WI38 (cell line): ENCODE results near the gene DYDC1.
"Not testable (repeated sequence)": the region's sequence is repeated elsewhere in the genome, so short reads cannot be mapped to it uniquely, and the experiment has no call there.

Source experiments
- H3K4me3 ChIP-seq: 2 replicates; pipeline ENCODE4 v1.5.1; 2011; ENCODE audit warnings: low read depth, mild to moderate bottlenecking, control low read depth, low read length
- TF ChIP-seq, protein P1 (sequence below): IDR thresholded peaks from 2 replicates; pipeline ENCODE4 v1.5.1; 2012; ENCODE audit warnings: low read depth, mild to moderate bottlenecking, control low read depth, low read length

DYDC1 gene

GRCh38 chr10:80313523-80313922, 43.0 kb downstream of the DYDC1 start:
- H3K4me3 ChIP-seq, result no peak overlapping the region
- TF ChIP-seq, protein P1, sequence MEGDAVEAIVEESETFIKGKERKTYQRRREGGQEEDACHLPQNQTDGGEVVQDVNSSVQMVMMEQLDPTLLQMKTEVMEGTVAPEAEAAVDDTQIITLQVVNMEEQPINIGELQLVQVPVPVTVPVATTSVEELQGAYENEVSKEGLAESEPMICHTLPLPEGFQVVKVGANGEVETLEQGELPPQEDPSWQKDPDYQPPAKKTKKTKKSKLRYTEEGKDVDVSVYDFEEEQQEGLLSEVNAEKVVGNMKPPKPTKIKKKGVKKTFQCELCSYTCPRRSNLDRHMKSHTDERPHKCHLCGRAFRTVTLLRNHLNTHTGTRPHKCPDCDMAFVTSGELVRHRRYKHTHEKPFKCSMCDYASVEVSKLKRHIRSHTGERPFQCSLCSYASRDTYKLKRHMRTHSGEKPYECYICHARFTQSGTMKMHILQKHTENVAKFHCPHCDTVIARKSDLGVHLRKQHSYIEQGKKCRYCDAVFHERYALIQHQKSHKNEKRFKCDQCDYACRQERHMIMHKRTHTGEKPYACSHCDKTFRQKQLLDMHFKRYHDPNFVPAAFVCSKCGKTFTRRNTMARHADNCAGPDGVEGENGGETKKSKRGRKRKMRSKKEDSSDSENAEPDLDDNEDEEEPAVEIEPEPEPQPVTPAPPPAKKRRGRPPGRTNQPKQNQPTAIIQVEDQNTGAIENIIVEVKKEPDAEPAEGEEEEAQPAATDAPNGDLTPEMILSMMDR, result no peak

GRCh38 chr10:80305989-80306388, 50.6 kb downstream of the DYDC1 start:
- H3K4me3 ChIP-seq, result not testable (repeated sequence)

- TF ChIP-seq, protein P1, result no peak
Observed at GRCh38 chr10:80296942-80297341, 59.6 kb downstream of the DYDC1 start.

GRCh38 chr10:80292607-80293239, 63.8 kb downstream of the DYDC1 start:
- no peak overlapping the region for H3K4me3 ChIP-seq
- TF ChIP-seq, protein P1, result no peak

More at GRCh38 chr10:80296942-80297341, 59.6 kb downstream of the DYDC1 start:
- H3K4me3 ChIP-seq, result no peak overlapping the region

DNA sequence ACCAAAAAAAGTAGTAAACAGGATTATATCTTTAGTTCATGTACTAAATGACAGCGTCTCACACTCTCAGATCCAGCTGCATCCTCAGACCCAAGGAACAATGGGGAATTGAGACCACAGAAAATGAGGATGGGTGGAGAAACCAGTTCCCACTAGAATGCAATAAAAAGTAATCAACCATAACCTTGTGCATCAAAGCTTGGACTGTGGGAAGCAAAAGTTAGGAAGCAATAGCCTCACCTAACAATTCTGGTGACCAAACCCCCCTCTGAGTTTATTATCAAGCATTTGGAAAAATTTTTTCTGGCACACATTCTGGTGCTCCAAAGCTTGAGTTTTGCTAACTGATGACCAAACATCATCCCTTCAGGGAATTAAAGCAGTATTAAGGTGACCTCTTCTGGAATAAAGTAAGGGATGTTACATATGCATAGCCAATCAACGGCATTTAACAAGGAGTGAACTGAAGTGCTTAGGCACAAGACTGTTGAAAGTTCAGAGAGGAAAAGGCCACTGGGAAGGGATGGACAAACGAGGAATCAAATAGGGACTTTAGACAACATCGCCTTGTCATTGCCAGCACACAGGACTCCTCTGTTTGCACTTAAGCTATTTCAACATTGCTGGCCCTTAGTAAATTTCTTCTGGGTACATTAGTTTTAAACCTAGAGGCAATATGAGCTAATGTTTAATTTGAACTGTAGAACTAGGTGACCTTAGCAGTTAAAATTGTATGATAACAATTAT, 65.9 kb downstream of the DYDC1 start:
- no peak overlapping the region for H3K4me3 ChIP-seq
- TF ChIP-seq, protein P1, result no peak

GRCh38 chr10:80289451-80290287, 66.9 kb downstream of the DYDC1 start, which contains the start of gene MAT1A:
Gene MAT1A, minus strand, starts transcription at chr10:80289658. Its CDS starts 235 bp downstream, at chr10:80289423.
- H3K4me3 ChIP-seq, result no peak within 1 kb of the TSS
- TF ChIP-seq, protein P1, result no peak

GRCh38 chr10:80288849-80289248, 67.7 kb downstream of the DYDC1 start:
- TF ChIP-seq, protein P1, result no peak
- H3K4me3 ChIP-seq, result no peak overlapping the region
